ENCODE results near the gene UNC50. TPM values are rescaled to one million over a fixed set of nuclear protein-coding genes. Genes with fewer than 3 reads are reported as not detected.

UNC50 gene
- total RNA-seq, 1 donor from 2014 or later: 32.8 TPM

DNA sequence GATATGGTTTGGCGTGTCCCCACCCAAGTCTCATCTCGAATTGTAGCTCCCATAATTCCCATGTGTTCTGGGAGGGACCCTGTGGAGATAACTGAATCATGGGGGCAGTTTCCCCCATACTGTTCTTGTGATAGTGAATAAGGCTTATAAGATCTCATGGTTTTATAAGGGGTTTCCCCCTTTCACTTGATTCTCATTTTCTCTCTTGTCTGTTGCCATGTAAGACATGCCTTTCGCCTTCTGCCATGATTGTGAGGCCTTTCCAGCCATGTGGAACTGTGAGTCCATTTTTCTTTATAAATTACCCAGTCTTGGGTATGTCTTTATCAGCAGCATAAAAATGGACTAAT, 51.1 kb downstream of the UNC50 start:
- intact Hi-C loops (cut with micrococcal nuclease): loop anchor here (1.0 to 5.0 kb wide), 4 partner anchors 10 to 662 kb away; partner anchors contain the start of gene TMEM131

DNA sequence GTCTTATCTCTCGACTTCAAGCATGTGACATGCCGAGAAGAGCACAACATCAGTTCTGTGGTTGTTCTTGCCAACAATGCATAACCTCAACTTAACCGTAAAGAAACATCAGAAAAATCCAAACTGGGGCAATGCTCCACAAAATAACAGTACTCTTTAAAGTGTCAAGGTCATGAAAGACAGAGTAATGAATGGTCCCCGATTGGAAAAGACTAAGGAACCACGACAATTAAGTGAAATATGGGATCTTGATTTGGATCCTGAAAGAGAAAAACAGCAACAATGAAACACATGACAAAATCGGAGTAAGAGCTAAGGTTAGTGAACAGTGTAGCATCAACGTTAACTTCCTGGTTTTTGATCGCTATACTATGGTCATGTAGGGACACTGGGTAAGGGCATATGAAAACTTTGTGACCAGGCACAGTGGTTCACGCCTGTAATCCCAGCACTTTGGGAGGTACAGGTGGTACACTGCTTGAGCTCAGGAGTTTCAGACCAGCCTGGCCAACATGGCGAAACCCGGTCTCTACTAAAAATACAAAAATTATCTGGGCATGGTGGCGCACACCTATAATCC, 55.2 kb downstream of the UNC50 start:
- intact Hi-C loops (cut with micrococcal nuclease): loop anchor here (1.0 to 5.0 kb wide), 8 partner anchors 7 to 673 kb away; partner anchors contain the start of genes C2orf15, COA5, EIF5B and INPP4A

DNA sequence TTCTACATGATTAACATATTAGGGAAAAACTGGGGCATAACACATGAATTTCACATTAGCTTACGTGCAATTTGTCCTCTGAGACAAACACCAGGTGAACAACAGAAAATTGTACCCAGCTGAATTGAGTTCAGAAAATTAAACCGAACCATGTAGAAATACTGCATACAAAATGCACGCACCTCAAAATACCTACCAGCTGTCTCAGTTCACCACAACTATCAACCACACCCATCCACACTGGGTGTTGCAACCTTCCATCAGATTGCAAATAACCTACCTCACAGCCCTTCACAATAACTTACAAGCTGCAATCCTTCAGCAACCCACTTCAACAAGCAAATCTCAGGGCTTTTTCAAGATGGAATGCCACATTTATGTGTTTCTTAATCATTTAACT, 55.9 kb downstream of the UNC50 start:
- intact Hi-C loops (cut with micrococcal nuclease): loop anchor here (1.0 to 5.0 kb wide), 5 partner anchors 8 to 478 kb away; partner anchors contain the start of genes C2orf15 and INPP4A

DNA sequence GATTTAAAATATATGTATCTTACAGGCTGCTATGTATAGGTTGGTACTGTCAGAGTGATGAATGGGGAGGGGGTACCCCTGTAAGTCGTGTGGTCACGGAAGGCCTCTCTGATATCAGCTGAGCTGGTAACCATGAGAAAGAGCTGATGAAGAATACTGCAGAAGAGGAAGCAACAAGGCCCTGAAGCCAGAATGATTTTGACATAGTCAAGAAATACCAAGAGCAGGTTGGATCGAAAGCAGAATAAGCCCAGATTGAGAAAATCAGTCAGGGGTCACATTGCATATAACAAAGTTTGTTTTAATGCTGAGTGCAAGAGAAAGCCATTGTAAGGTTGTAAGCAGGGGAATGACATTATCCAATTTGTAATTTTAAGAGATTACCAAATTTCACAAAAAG, 57.3 kb downstream of the UNC50 start:
- intact Hi-C loops (cut with micrococcal nuclease): loop anchor here (2.0 kb wide), 1 partner anchor 27 kb away; no protein-coding TSS in a partner anchor

Other genes with a start within 250 kb of the UNC50 start
- gene INPP4A, start 163.7 kb upstream of the UNC50 start, total RNA-seq: 158 and 174 TPM in 2 replicates
- gene COA5, start 77 bp upstream of the UNC50 start, total RNA-seq: 20.7 and 23.3 TPM in 2 replicates
- 120 and 122 TPM in 2 replicates for gene MGAT4A, start 122.5 kb downstream of the UNC50 start, total RNA-seq